Endothelial cell (in vitro differentiated cells): ENCODE measurements around the gene PTTG1IP. TPM values are rescaled to one million over a fixed set of nuclear protein-coding genes. Genes with fewer than 3 reads are reported as not detected.

Experiments
- DNase-seq: peaks from one replicate; pipeline ENCODE4 v3.0.0; 2021; ENCODE audit warnings: low spot score
- H3K27ac Mint-ChIP-seq: one replicate; pipeline ENCODE4 v1.8.0; 2021; ENCODE audit warnings: mixed read lengths, inconsistent platforms; ENCODE audit not compliant: unreplicated experiment
- H3K27me3 Mint-ChIP-seq: one replicate; pipeline ENCODE4 v1.8.0; 2021; ENCODE audit warnings: mild to moderate bottlenecking, moderate library complexity, mixed read lengths, inconsistent platforms; ENCODE audit not compliant: unreplicated experiment
- H3K36me3 Mint-ChIP-seq: one replicate; pipeline ENCODE4 v1.8.0; 2021; ENCODE audit warnings: mild to moderate bottlenecking, low read depth, mixed read lengths, inconsistent platforms; ENCODE audit not compliant: unreplicated experiment
- H3K4me1 Mint-ChIP-seq: one replicate; pipeline ENCODE4 v1.8.0; 2021; ENCODE audit warnings: mild to moderate bottlenecking, mixed read lengths, inconsistent platforms; ENCODE audit not compliant: unreplicated experiment
- H3K4me3 Mint-ChIP-seq: one replicate; pipeline ENCODE4 v1.8.0; 2021; ENCODE audit warnings: mild to moderate bottlenecking, mixed read lengths, inconsistent platforms; ENCODE audit not compliant: unreplicated experiment
- H3K9me3 Mint-ChIP-seq: one replicate; pipeline ENCODE4 v1.8.0; 2021; ENCODE audit warnings: mixed read lengths, inconsistent platforms; ENCODE audit not compliant: unreplicated experiment
- total RNA-seq: library from RNA; stranded (reverse); fragmentation: NEBNext Ultra II Directional; extraction: Animal tissue kit (Norgen Biotek cat#: 25700); gene quantifications from one replicate; pipeline ENCODE4 v1.2.1, GENCODE V29; 2021; ENCODE audit not compliant: unreplicated experiment
- TF ChIP-seq, protein P1 (sequence below): fragments of 200-600 bp; sonication (generic); IDR thresholded peaks from one replicate; pipeline ENCODE4 v1.5.0; 2021; ENCODE audit warnings: antibody characterized with exemption; ENCODE audit not compliant: unreplicated experiment

The PTTG1IP gene
- total RNA-seq, 1 donor from 2014 or later = 223 TPM

GRCh38 chr21:44919111-44919912, 45.8 kb upstream of the PTTG1IP start:
- no peaks in the 10 kb centered on the region for H3K36me3 Mint-ChIP-seq
- H3K4me1 Mint-ChIP-seq = peaks cover 18% of the 10 kb centered on the region
- no peak overlapping the region for H3K4me3 Mint-ChIP-seq
- H3K9me3 Mint-ChIP-seq = no peaks in the 10 kb centered on the region
- H3K27ac Mint-ChIP-seq = no peak overlapping the region
- peaks cover 9% of the 10 kb centered on the region for H3K27me3 Mint-ChIP-seq
- TF ChIP-seq, protein P1, sequence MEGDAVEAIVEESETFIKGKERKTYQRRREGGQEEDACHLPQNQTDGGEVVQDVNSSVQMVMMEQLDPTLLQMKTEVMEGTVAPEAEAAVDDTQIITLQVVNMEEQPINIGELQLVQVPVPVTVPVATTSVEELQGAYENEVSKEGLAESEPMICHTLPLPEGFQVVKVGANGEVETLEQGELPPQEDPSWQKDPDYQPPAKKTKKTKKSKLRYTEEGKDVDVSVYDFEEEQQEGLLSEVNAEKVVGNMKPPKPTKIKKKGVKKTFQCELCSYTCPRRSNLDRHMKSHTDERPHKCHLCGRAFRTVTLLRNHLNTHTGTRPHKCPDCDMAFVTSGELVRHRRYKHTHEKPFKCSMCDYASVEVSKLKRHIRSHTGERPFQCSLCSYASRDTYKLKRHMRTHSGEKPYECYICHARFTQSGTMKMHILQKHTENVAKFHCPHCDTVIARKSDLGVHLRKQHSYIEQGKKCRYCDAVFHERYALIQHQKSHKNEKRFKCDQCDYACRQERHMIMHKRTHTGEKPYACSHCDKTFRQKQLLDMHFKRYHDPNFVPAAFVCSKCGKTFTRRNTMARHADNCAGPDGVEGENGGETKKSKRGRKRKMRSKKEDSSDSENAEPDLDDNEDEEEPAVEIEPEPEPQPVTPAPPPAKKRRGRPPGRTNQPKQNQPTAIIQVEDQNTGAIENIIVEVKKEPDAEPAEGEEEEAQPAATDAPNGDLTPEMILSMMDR = no peak
- no peak for DNase-seq

DNA sequence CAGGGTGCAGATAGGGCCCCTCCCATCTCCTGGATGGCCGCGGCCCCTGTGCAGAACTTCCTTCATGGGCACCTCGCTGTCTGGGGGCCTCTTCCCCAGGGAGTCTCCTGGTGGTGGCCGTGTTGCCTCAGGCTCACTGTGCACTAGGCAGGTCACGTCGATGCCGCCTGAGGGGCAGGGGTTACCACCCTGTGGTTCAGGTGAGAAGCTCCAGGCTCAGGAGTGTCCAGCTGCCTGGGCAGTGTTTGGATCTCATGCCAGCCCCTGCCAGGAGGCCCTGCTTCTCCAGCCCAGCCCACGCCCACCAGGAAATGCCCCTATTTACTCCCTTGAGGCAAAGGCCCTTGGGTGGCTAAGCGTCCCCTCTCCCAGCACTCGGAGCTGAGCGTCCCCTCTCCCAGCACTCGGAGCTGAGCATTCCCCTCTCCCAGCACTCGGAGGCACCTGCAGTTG, 45.1 kb upstream of the PTTG1IP start:
- peaks cover 18% of the 10 kb centered on the region for H3K4me1 Mint-ChIP-seq
- DNase-seq = no peak
- TF ChIP-seq, protein P1 = no peak
- no peaks in the 10 kb centered on the region for H3K9me3 Mint-ChIP-seq
- no peak overlapping the region for H3K27ac Mint-ChIP-seq
- H3K27me3 Mint-ChIP-seq = peaks cover 9% of the 10 kb centered on the region
- H3K4me3 Mint-ChIP-seq = peak overlapping the region; percentile 84
- no peaks in the 10 kb centered on the region for H3K36me3 Mint-ChIP-seq

- Mint-ChIP-seq H3K4me1 (peaks cover 18% of the 10 kb centered on the region), H3K9me3 (no peaks in the 10 kb centered on the region), H3K27me3 (peaks cover 9% of the 10 kb centered on the region), H3K36me3 (no peaks in the 10 kb centered on the region), H3K27ac (no peak overlapping the region), H3K4me3 (no peak overlapping the region)
- DNase-seq = no peak
- TF ChIP-seq, protein P1 = no peak
Measured at GRCh38 chr21:44918107-44918470, 44.6 kb upstream of the PTTG1IP start.

DNA sequence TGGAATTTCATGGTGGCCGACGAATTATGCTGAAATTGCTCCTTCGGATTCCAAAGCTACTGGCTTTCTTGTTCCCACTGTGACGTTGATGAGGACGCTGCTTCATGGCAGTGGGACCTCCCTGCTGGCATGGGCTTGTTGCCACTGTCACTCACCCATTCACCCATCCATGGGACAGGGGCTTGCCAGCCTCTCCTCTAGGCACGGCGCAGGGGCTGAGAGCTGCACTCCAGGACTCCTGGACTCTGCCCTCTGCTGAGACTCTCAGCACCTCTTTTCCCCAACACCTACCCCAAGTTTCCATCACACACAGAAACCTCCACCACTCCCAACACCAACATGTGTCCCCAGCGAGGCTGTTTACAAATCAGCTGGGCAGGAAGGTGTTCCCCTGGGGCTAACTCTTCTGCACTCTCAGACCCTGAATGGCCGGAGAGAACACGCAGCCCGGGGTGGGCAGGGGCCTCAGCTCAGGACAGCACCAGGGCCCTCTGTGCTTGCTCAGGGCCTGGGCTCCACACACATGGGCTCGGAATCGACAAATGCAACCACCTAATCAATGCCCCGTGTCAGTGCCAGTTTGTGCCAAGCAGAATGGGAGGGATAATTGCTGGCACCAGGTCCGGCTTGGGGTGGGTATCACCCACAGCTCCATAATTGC, 44.1 kb upstream of the PTTG1IP start:
- TF ChIP-seq, protein P1 = no peak
- Mint-ChIP-seq H3K4me1 (peaks cover 18% of the 10 kb centered on the region), H3K36me3 (no peaks in the 10 kb centered on the region), H3K27ac (no peak overlapping the region), H3K27me3 (peaks cover 9% of the 10 kb centered on the region), H3K4me3 (no peak overlapping the region), H3K9me3 (no peaks in the 10 kb centered on the region)
- no peak for DNase-seq

DNA sequence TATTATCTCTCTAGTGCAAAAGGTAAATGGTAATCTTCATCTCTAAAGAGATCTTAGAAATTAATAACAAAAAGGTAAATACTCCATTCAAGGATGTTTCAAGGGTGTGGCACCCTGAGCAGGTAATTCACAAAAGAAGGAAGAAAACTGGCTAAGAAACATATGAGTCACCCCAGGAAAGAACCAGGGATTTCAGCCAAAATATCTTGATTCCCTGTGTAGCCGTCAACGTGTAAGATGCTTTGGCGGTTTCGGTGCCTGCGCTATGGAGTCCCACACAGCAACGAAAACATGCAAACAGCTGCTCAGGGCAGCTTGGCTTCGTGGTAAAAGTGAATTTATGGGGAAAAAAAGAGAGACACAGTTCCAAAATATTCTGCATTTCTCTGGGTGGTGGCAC, 43.5 kb upstream of the PTTG1IP start:
- Mint-ChIP-seq H3K4me1 (peaks cover 18% of the 10 kb centered on the region), H3K27me3 (peaks cover 9% of the 10 kb centered on the region), H3K36me3 (no peaks in the 10 kb centered on the region), H3K4me3 (no peak overlapping the region), H3K27ac (no peak overlapping the region), H3K9me3 (no peaks in the 10 kb centered on the region)
- DNase-seq = no peak
- TF ChIP-seq, protein P1 = no peak
